ENCODE measurements around the gene SGTB.
"Not testable (repeated sequence)": the region's sequence is repeated elsewhere in the genome, so short reads cannot be mapped to it uniquely, and the experiment has no call there.

The SGTB gene

GRCh38 chr5:65734196-65734775 is 12.4 kb upstream of the SGTB start:
- DNase-seq (ENCODE audit: low read depth in 2 of 2): not testable (repeated sequence)

- DNase-seq (ENCODE audit: low read depth in 2 of 2): not testable (repeated sequence)
These were observed 10.1 kb upstream of the SGTB start for GRCh38 chr5:65732046-65732445.

GRCh38 chr5:65730910-65731309 is 9.0 kb upstream of the SGTB start:
- no peak for DNase-seq (ENCODE audit: low read depth in 2 of 2)

- no peak for DNase-seq (ENCODE audit: low read depth in 2 of 2)
These were observed 6.3 kb upstream of the SGTB start for GRCh38 chr5:65728218-65728617.

GRCh38 chr5:65727491-65728156 is 5.7 kb upstream of the SGTB start:
- no peak for DNase-seq (ENCODE audit: low read depth in 2 of 2)

GRCh38 chr5:65722575-65723403 is 880 bp upstream of the SGTB start:
- DNase-seq (ENCODE audit: low read depth in 2 of 2): no peak

- peak in 1 of 2 experiments; percentile 35 for DNase-seq (ENCODE audit: low read depth in 2 of 2)
These were observed 724 bp downstream of the SGTB start for GRCh38 chr5:65721050-65721719.

- DNase-seq (ENCODE audit: low read depth in 2 of 2): no peak
These were observed 3.2 kb downstream of the SGTB start for GRCh38 chr5:65718576-65719310.

- DNase-seq (ENCODE audit: low read depth in 2 of 2): no peak
These were observed 13.8 kb downstream of the SGTB start for GRCh38 chr5:65708145-65708544.

- DNase-seq (ENCODE audit: low read depth in 2 of 2): no peak
These were observed 14.2 kb downstream of the SGTB start for GRCh38 chr5:65707663-65708062.

- no peak for DNase-seq (ENCODE audit: low read depth in 2 of 2)
These were observed 17.2 kb downstream of the SGTB start for GRCh38 chr5:65704621-65705239.

- DNase-seq (ENCODE audit: low read depth in 2 of 2): no peak
These were observed 19.9 kb downstream of the SGTB start for GRCh38 chr5:65702036-65702435.

GRCh38 chr5:65699338-65699737 is 22.6 kb downstream of the SGTB start:
- no peak for DNase-seq (ENCODE audit: low read depth in 2 of 2)

GRCh38 chr5:65696892-65697291 is 25.0 kb downstream of the SGTB start:
- no peak for DNase-seq (ENCODE audit: low read depth in 2 of 2)

- DNase-seq (ENCODE audit: low read depth in 2 of 2): no peak
These were observed 26.0 kb downstream of the SGTB start for GRCh38 chr5:65695896-65696295.

- no peak for DNase-seq (ENCODE audit: low read depth in 2 of 2)
These were observed 26.6 kb downstream of the SGTB start for GRCh38 chr5:65695162-65695755.

- no peak for DNase-seq (ENCODE audit: low read depth in 2 of 2)
These were observed 28.8 kb downstream of the SGTB start for GRCh38 chr5:65693121-65693520.

GRCh38 chr5:65682148-65682547 is 39.8 kb downstream of the SGTB start:
- no peak for DNase-seq (ENCODE audit: low read depth in 2 of 2)

GRCh38 chr5:65676056-65676455 is 45.9 kb downstream of the SGTB start:
- DNase-seq (ENCODE audit: low read depth in 2 of 2): not testable (repeated sequence)

GRCh38 chr5:65674749-65675148 is 47.2 kb downstream of the SGTB start:
- no peak for DNase-seq (ENCODE audit: low read depth in 2 of 2)

GRCh38 chr5:65672796-65673195 is 49.1 kb downstream of the SGTB start:
- DNase-seq (ENCODE audit: low read depth in 2 of 2): peak; percentile 21 to 24

Measured in fibroblast of skin of left biceps (primary cell).